Coronary artery (tissue), 2 donors: ENCODE results near the gene MFSD6L.

ENCODE experiments used
- DNase-seq: peaks from one replicate; pipeline ENCODE4 v3.0.0-alpha.2; 2017; ENCODE audit warnings: low spot score
- H3K27ac ChIP-seq, 2 donors: fragments of 200-600 bp; sonication (generic); one replicate each; pipeline ENCODE4 v1.5.1; 2016 to 2019
- H3K4me3 ChIP-seq: fragments of 200-600 bp; sonication (generic); 2 replicates; pipeline ENCODE4 v1.5.1; 2016; ENCODE audit warnings: mild to moderate bottlenecking, moderate library complexity
- TF ChIP-seq, protein P1 (sequence below): fragments of 200-600 bp; sonication (generic); IDR thresholded peaks from one replicate; pipeline ENCODE4 v1.5.1; 2019; ENCODE audit warnings: antibody characterized with exemption

Gene MFSD6L, protein sequence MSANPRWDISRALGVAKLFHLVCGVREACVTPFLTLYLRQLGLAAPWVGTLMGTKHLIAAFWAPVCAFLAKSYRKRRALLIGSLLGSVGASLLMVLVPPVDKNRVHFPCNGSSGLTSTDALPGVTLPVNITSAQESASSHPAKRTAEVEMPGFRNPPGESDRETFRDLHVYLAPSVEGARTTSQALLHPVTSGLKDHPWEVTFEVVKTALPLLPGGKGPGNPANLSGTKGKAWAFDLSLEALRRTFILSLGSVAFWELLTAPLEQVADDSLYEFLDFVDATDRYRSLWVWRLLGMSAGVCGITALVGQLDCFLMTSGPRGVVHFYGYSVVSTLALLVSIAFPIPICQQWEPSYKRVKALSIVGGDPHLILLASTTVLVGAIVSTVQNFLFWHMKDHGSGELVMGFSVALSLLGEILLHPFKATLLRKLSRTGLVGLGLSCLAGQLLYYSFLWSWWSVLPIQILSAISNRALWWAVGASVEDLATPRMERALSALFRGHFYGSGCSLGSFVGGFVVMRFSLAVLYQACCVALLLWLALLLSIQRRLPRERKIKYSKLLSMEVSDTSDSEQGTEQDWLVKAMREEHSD

DNA sequence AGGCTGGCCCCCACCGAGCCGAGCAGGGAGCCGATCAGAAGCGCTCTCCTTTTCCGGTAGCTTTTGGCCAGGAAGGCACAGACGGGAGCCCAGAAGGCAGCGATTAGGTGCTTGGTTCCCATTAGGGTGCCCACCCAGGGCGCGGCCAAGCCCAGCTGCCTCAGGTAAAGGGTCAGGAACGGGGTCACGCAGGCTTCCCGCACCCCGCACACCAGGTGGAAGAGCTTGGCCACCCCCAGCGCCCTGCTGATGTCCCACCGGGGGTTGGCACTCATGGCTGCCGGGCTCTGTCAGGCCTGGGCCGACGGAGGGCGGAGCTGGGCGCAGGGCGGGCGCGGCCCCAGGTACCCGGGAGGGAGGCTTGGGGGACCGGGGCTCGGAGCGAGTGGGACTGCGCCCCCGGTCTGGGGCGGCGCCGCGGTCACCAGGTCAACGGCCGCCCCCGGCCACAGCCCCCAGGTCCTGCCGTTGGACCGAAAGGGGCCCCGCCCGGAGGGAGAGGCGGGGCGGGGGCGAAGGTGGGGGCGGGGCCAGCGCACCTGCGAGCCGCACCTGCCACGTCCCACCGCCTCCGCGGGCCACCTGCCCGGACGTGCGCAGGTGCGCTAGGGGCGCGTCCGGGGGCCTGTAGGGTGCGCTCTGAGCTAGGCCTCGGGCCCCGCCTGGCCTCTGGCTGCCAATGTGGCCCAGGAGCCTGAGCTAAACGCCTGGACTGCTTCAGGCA is at the start of gene MFSD6L:
MFSD6L (minus strand) TSS at position 520 of the 724 bp plus-strand sequence; CDS start at position 275, 245 bp downstream.
- Histone ChIP-seq H3K27ac (no peak within 1 kb of the TSS), H3K4me3 (peak within 1 kb of the TSS; percentile 38)
- peak; percentile 43 for DNase-seq
- TF ChIP-seq, protein P1, sequence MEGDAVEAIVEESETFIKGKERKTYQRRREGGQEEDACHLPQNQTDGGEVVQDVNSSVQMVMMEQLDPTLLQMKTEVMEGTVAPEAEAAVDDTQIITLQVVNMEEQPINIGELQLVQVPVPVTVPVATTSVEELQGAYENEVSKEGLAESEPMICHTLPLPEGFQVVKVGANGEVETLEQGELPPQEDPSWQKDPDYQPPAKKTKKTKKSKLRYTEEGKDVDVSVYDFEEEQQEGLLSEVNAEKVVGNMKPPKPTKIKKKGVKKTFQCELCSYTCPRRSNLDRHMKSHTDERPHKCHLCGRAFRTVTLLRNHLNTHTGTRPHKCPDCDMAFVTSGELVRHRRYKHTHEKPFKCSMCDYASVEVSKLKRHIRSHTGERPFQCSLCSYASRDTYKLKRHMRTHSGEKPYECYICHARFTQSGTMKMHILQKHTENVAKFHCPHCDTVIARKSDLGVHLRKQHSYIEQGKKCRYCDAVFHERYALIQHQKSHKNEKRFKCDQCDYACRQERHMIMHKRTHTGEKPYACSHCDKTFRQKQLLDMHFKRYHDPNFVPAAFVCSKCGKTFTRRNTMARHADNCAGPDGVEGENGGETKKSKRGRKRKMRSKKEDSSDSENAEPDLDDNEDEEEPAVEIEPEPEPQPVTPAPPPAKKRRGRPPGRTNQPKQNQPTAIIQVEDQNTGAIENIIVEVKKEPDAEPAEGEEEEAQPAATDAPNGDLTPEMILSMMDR: no peak

DNA sequence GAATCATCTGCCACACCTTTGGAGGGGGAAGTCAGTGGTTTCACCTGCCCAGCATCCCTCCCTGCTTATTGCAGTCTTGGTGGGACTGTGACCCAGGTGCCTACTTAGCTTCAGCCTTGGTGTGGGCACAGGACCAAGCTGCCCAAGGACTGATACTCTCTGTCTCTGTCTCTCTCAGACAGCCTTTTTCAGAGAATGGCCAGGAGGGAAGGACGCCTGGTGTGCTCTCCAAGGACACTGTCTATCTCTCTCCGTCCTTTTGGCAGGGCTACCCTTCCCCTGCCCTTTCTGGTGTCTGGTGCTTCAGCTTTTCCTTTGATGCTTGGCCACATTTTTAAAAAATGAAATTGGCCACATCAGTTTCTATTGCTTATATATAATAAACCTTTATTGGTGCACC is 48.7 kb upstream of the MFSD6L start:
- DNase-seq: no peak
- H3K4me3 ChIP-seq: no peak overlapping the region
- TF ChIP-seq, protein P1: no peak
- H3K27ac ChIP-seq: no peak overlapping the region

DNA sequence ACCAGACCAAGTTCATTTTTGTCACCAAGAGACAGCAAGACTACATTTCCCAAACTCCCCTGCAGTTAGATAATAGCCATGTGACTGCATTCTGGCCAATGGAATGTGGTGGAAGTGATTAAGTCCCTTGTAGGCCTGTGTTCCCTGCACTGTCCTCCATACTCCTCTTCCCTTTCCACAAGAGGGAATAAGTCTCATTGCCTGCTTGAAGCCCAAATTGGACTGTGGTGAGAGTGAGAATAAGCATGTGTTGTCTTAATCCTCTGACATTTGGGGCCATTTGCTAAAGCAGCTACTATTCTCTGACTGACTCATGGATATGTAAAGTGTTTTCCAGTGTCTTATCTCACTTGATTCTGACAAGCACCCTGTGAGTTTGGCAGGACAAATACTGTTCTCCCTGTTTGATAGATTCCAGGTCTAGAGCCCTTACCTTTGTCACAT is 47.6 kb upstream of the MFSD6L start:
- H3K4me3 ChIP-seq: no peak overlapping the region
- TF ChIP-seq, protein P1: no peak
- no peak for DNase-seq
- H3K27ac ChIP-seq: no peak overlapping the region

DNA sequence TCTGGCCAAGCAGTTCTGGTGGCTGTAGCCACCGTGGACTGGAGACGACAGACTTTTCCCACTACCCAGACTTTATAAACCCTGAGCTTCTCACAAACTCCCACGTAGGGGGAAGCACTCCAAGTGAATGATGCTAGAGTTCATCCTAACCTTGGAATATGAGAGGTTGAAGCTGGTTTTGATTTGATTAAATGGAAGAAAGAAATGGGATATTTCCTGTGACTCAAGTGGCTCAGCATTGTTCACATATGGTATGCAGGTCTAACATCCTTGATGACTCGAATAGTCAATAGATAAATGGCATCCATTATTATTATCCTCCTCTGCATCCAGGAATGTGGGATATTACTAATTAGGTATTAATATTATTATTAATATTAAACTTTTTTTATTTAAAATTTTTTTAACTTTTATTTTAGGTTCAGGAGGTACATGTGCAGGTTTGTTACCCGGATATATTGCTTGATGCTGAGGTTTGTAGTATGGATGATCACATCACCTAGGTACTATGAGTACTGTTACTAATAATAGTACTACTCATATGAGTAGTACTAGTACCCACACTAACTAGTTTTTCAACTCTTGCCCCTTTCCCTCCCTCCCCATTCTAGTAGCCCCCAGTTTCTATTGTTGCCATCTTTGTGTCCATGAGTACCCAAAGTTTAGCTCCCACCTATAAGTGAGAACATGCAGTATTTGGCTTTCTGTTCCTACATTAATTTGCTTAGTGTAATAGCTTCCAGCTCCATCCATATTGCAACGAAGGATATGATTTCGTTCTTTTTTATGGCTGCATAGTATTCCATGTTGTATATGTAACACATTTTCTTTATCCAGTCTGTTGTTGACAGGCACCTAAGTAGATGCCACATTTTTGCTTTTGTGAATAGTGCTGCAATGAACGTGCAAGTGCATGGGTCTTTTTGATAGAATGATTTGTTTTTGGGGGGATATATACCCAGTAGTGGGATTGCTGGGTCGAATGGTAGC is 45.4 kb upstream of the MFSD6L start:
- TF ChIP-seq, protein P1: no peak
- H3K27ac ChIP-seq: no peak overlapping the region
- no peak overlapping the region for H3K4me3 ChIP-seq
- no peak for DNase-seq

DNA sequence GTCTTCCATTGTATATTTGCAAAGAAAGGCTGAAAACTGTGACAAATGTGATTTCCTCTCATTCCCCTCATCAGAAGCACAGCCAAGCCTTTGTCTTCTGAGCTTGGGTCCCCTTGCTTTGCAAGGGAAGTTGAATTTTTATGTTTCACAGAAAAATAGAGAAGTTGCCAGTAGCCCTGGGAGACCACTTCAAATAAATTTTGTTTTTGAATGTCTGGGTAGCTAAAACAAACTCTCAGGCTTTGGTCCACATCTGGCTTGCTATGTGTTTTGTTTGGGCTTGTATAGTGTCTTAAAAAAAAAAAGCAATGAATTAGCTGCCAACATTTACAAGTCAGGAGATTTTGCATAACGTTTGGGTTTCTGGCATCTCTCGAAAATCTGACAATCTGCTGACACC is 44.2 kb upstream of the MFSD6L start:
- no peak overlapping the region for H3K4me3 ChIP-seq
- no peak for DNase-seq
- TF ChIP-seq, protein P1: no peak
- H3K27ac ChIP-seq: no peak overlapping the region

DNA sequence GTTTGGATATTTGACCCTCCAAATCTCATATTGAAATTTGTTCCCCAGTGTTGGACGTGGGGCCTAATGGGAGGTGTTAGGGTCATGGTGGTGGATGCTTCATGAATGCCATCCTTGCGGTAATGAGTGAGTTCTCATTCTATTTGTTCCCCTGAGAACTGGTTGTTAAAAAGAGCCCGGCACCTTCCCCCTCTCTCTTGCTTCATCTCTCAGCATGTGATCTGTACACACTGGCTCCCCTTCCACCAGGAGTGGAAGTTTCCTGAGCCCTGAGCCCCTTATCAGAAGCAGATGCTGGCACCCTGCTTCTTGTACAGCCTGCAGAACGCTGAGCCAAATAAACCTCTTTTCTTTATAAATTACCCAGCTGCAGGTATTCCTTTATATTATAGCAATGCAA is 42.7 kb upstream of the MFSD6L start:
- DNase-seq: no peak
- TF ChIP-seq, protein P1: no peak
- no peak overlapping the region for H3K27ac ChIP-seq
- no peak overlapping the region for H3K4me3 ChIP-seq
